Activated CD8-positive, alpha-beta T cell treated with anti-CD3 and anti-CD28 coated beads for 36 hours (primary cell): ENCODE data around the gene KLHL4. TPM values are rescaled to one million over a fixed set of nuclear protein-coding genes. Genes with fewer than 3 reads are reported as not detected.
"Not testable (repeated sequence)": the region's sequence is repeated elsewhere in the genome, so short reads cannot be mapped to it uniquely, and the experiment has no call there.

ENCODE experiments used
- ATAC-seq: fragments of 200-7000 bp; cut with Tn5 transposase; one replicate; pipeline ENCODE4 v1.10.0; 2021; ENCODE audit warnings: mild to moderate bottlenecking, moderate library complexity
- CTCF ChIA-PET: fragments of 350-600 bp; sonication (Branson Sonifier 250); formaldehyde crosslinking; loops from one replicate; lab custom pipeline; 2021; ENCODE audit warnings: antibody characterized with exemption; lab: Charles Lee
- POLR2A ChIA-PET: fragments of 350-600 bp; sonication (Branson Sonifier 250); formaldehyde crosslinking; loops from one replicate; lab custom pipeline; 2021; ENCODE audit warnings: antibody characterized with exemption; lab: Charles Lee
- DNase-seq: peaks from one replicate; pipeline ENCODE4 v3.0.0-alpha.2; 2020
- H3K27ac Mint-ChIP-seq: one replicate; pipeline ENCODE4 v1.8.0; 2021; ENCODE audit warnings: mild to moderate bottlenecking, mixed read lengths
- H3K27me3 Mint-ChIP-seq: one replicate; pipeline ENCODE4 v1.8.0; 2021; ENCODE audit warnings: mixed read lengths
- H3K36me3 Mint-ChIP-seq: one replicate; pipeline ENCODE4 v1.8.0; 2021; ENCODE audit warnings: low read depth, mixed read lengths
- H3K4me1 Mint-ChIP-seq: one replicate; pipeline ENCODE4 v1.8.0; 2021; ENCODE audit warnings: low read depth, mixed read lengths
- H3K4me3 Mint-ChIP-seq: one replicate; pipeline ENCODE4 v1.8.0; 2021; ENCODE audit warnings: mild to moderate bottlenecking, moderate library complexity, mixed read lengths
- H3K9me3 Mint-ChIP-seq: one replicate; pipeline ENCODE4 v1.8.0; 2021; ENCODE audit warnings: mixed read lengths
- CTCF ChIP-seq: fragments of 200-600 bp; IDR thresholded peaks from one replicate; pipeline ENCODE4 v1.8.0; 2022; ENCODE audit warnings: antibody characterized with exemption, mild to moderate bottlenecking
- intact Hi-C: fragments of 100-400 bp; cut with micrococcal nuclease; formaldehyde crosslinking; loops from one replicate; pipeline ENCODE4 v1.10.0; 2022
- total RNA-seq, 2 experiments: library from RNA; stranded (reverse); gene quantifications; one replicate each; pipeline ENCODE4 v1.2.3, GENCODE V29; 2021

The KLHL4 gene
- total RNA-seq, 2 experiments from 2014 or later = not detected

DNA sequence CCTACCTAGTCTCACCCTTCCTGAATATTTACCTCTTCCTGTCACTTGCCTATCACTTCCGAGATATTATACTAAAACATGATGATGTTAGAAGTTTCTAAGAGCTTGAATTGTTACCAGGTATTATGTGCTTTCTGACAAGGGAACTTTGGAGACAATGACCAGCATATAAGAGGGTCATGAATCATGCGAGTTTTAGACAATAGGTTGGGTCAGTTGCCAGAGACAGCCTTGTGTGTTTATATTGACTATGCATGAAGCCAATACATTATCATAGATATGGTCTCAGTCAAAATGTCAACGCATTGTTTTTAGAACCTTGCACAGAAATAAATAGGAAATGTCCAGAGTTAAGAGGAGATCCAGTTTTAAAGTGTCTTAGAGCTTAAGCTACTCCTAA, 116.8 kb downstream of the KLHL4 start:
- Mint-ChIP-seq H3K9me3 (peaks cover 3% of the 10 kb centered on the region), H3K36me3 (no peaks in the 10 kb centered on the region), H3K4me3 (no peak overlapping the region), H3K27me3 (no peaks in the 10 kb centered on the region), H3K4me1 (no peaks in the 10 kb centered on the region), H3K27ac (no peak overlapping the region)
- TF ChIP-seq CTCF = no peak
- POLR2A ChIA-PET = no interaction called here
- no peak for DNase-seq
- CTCF ChIA-PET = no interaction called here
- ATAC-seq = no peak
- intact Hi-C loops = no loop called here

DNA sequence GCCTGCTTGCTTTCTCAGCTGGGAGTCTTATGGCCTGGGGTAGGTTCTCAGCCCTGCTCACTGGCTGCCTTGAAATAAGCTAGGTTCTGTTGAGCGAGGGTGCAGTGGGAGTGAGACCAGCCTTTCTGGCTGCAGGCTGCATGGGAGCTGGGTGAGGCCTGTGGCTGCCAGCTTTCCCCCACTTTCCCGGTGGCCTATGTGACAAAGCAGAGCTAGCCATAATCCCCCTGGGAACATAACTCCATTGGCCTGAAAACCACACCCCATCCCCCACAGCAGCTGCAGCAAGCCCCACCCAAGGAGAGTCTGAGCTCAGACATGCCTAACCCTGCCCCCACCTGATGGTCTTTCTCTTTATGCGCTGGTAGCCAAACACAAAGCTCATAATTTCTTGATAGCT, 118.9 kb downstream of the KLHL4 start:
- no peaks in the 10 kb centered on the region for H3K4me1 Mint-ChIP-seq
- TF ChIP-seq CTCF = no peak
- intact Hi-C loops = no loop called here
- H3K9me3 Mint-ChIP-seq = peaks cover 3% of the 10 kb centered on the region
- ChIA-PET CTCF (no interaction called here), POLR2A (no interaction called here)
- no peak for ATAC-seq
- no peak overlapping the region for H3K27ac Mint-ChIP-seq
- no peak for DNase-seq
- H3K27me3 Mint-ChIP-seq = no peaks in the 10 kb centered on the region
- H3K4me3 Mint-ChIP-seq = no peak overlapping the region
- no peaks in the 10 kb centered on the region for H3K36me3 Mint-ChIP-seq

DNA sequence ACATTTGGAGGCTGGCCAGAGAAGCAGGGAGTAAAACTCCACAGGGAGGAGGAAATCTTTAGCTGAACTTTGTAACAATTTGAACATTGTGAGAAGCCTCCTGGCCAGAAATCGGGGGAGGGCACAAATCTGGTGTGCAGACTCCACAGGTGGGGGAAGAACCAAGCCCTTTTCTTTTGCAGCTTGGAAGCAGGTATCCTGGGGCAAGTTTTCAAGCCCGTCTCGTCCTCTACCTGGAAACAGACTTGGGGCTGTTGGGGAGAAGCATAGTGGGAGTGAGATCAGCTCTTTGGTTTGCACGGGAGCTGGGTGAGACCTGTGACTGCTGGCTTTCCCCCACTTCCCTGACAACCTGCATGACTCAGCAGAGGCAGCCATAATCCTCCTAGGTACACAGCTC, 123.8 kb downstream of the KLHL4 start:
- H3K36me3 Mint-ChIP-seq, intact Hi-C loops, H3K4me3 Mint-ChIP-seq, H3K4me1 Mint-ChIP-seq, H3K9me3 Mint-ChIP-seq, DNase-seq, ATAC-seq, POLR2A ChIA-PET, CTCF ChIA-PET, H3K27me3 Mint-ChIP-seq, H3K27ac Mint-ChIP-seq: not testable (repeated sequence)

- no peaks in the 10 kb centered on the region for H3K27me3 Mint-ChIP-seq
- no peak for TF ChIP-seq CTCF
- no peaks in the 10 kb centered on the region for H3K9me3 Mint-ChIP-seq
- no peaks in the 10 kb centered on the region for H3K36me3 Mint-ChIP-seq
- no peaks in the 10 kb centered on the region for H3K4me1 Mint-ChIP-seq
- ChIA-PET POLR2A (no interaction called here), CTCF (no interaction called here)
- H3K27ac Mint-ChIP-seq = no peak overlapping the region
- ATAC-seq = no peak
- DNase-seq = no peak
- no peak overlapping the region for H3K4me3 Mint-ChIP-seq
- intact Hi-C loops = no loop called here
These were observed 144.2 kb downstream of the KLHL4 start for GRCh38 chrX:87661761-87662160.

GRCh38 chrX:87663421-87663820, 145.8 kb downstream of the KLHL4 start:
- no peaks in the 10 kb centered on the region for H3K9me3 Mint-ChIP-seq
- no peak overlapping the region for H3K27ac Mint-ChIP-seq
- H3K27me3 Mint-ChIP-seq = no peaks in the 10 kb centered on the region
- ATAC-seq (no peak), DNase-seq (no peak)
- no peak overlapping the region for H3K4me3 Mint-ChIP-seq
- H3K36me3 Mint-ChIP-seq = no peaks in the 10 kb centered on the region
- CTCF ChIA-PET = no interaction called here
- intact Hi-C loops = no loop called here
- POLR2A ChIA-PET = no interaction called here
- TF ChIP-seq CTCF = no peak
- no peaks in the 10 kb centered on the region for H3K4me1 Mint-ChIP-seq

- H3K4me1 Mint-ChIP-seq = no peaks in the 10 kb centered on the region
- no peak overlapping the region for H3K27ac Mint-ChIP-seq
- peak; percentile 33 for TF ChIP-seq CTCF
- H3K27me3 Mint-ChIP-seq = no peaks in the 10 kb centered on the region
- ATAC-seq = no peak
- no peak for DNase-seq
- intact Hi-C loops = no loop called here
- H3K36me3 Mint-ChIP-seq = no peaks in the 10 kb centered on the region
- ChIA-PET POLR2A (no interaction called here), CTCF (no interaction called here)
- H3K4me3 Mint-ChIP-seq = no peak overlapping the region
- H3K9me3 Mint-ChIP-seq = no peaks in the 10 kb centered on the region
These were observed 146.8 kb downstream of the KLHL4 start for GRCh38 chrX:87664381-87664780.
